CD14-positive monocyte (primary cell): ENCODE results near the gene SPAG5. TPM values are rescaled to one million over a fixed set of nuclear protein-coding genes. Genes with fewer than 3 reads are reported as not detected.

Experiments
- DNase-seq, 3 donors: peaks; one replicate each; pipeline ENCODE4 v3.0.0-alpha.2; 2011 to 2022
- H2AFZ ChIP-seq: 2 replicates; pipeline ENCODE4 v1.6.0; 2012; ENCODE audit warnings: mild to moderate bottlenecking, low read depth, low read length, inconsistent platforms; ENCODE audit not compliant: insufficient read depth, poor library complexity, severe bottlenecking
- H3K27ac ChIP-seq, 2 donors: 1 replicate in 1 of 2; 2 replicates in 1 of 2; pipeline ENCODE4 v1.5.1; 2012 to 2013; ENCODE audit warnings: low read length in 2 of 2, control low read depth in 1 of 2, inconsistent platforms in 1 of 2, low read depth in 1 of 2, mild to moderate bottlenecking in 1 of 2
- H3K27me3 ChIP-seq, 2 donors: one replicate each; pipeline versions ENCODE4 v1.6.0 to v1.6.1; 2011 to 2013; ENCODE audit warnings: low read length in 2 of 2; ENCODE audit not compliant: control insufficient read depth in 2 of 2, insufficient read depth in 2 of 2
- H3K36me3 ChIP-seq, 2 donors: replicated peaks in 1 of 2; 1 replicate in 1 of 2; 2 replicates in 1 of 2; pipeline versions ENCODE4 v1.5.1 to v1.6.1; 2012 to 2013; ENCODE audit warnings: low read length in 2 of 2, control low read depth in 1 of 2, inconsistent platforms in 1 of 2, mild to moderate bottlenecking in 1 of 2; ENCODE audit not compliant: insufficient read depth in 2 of 2, control insufficient read depth in 1 of 2
- H3K4me1 ChIP-seq, 2 donors: 1 replicate in 1 of 2; 2 replicates in 1 of 2; pipeline versions ENCODE4 v1.5.1 to v1.6.1; 2012 to 2013; ENCODE audit warnings: low read length in 2 of 2, control low read depth in 1 of 2, inconsistent platforms in 1 of 2, mild to moderate bottlenecking in 1 of 2, moderate library complexity in 1 of 2; ENCODE audit not compliant: insufficient read depth in 2 of 2, control insufficient read depth in 1 of 2
- H3K4me2 ChIP-seq: replicated peaks from 2 replicates; pipeline ENCODE3; 2012; ENCODE audit warnings: low read length, moderate library complexity, mild to moderate bottlenecking; ENCODE audit not compliant: poor library complexity, severe bottlenecking; ENCODE audit errors: extremely low read depth
- H3K4me3 ChIP-seq, 3 experiments: fragments of 200-600 bp in 1 of 3; sonication (generic) in 1 of 3; replicated peaks in 1 of 3; 1 replicate in 2 of 3; 2 replicates in 1 of 3; pipeline ENCODE4 v1.5.1; 2011 to 2013; ENCODE audit warnings: low read length in 3 of 3, mild to moderate bottlenecking in 3 of 3, control low read depth in 2 of 3, low read depth in 2 of 3, inconsistent platforms in 1 of 3, moderate library complexity in 1 of 3
- H3K79me2 ChIP-seq: 2 replicates; pipeline ENCODE4 v1.6.0; 2012; ENCODE audit warnings: mild to moderate bottlenecking, control low read depth, inconsistent platforms, low read length, moderate library complexity; ENCODE audit not compliant: insufficient read depth
- H3K9ac ChIP-seq: 2 replicates; pipeline ENCODE4 v1.6.0; 2017; ENCODE audit warnings: low read length, mild to moderate bottlenecking; ENCODE audit not compliant: insufficient read depth, poor library complexity, severe bottlenecking
- H3K9me3 ChIP-seq, 2 donors: replicated peaks in 1 of 2; 1 replicate in 1 of 2; 2 replicates in 1 of 2; pipeline versions ENCODE4 v1.5.1 to v1.6.1; 2012 to 2013; ENCODE audit warnings: low read length in 2 of 2, control low read depth in 1 of 2; ENCODE audit not compliant: control insufficient read depth in 1 of 2, insufficient read depth in 1 of 2
- H4K20me1 ChIP-seq: 2 replicates; pipeline ENCODE4 v1.6.0; 2012; ENCODE audit warnings: mild to moderate bottlenecking, low read length, control low read depth, moderate library complexity; ENCODE audit not compliant: insufficient read depth
- H3K27ac Mint-ChIP-seq, 7 donors: one replicate each; pipeline ENCODE4 v1.8.0; 2020; ENCODE audit warnings: mild to moderate bottlenecking in 7 of 7, mixed read lengths in 7 of 7, moderate library complexity in 6 of 7, inconsistent platforms in 2 of 7
- H3K27me3 Mint-ChIP-seq, 3 donors: one replicate each; pipeline ENCODE4 v1.8.0; 2021 to 2022; ENCODE audit warnings: low read depth in 3 of 3, mild to moderate bottlenecking in 3 of 3, mixed read lengths in 3 of 3, moderate library complexity in 3 of 3, inconsistent platforms in 1 of 3
- H3K36me3 Mint-ChIP-seq, 2 donors: one replicate each; pipeline ENCODE4 v1.8.0; 2020; ENCODE audit warnings: mixed read lengths in 2 of 2, inconsistent platforms in 1 of 2, mild to moderate bottlenecking in 1 of 2
- H3K4me1 Mint-ChIP-seq: one replicate; pipeline ENCODE4 v1.8.0; 2020; ENCODE audit warnings: mild to moderate bottlenecking, mixed read lengths
- H3K4me3 Mint-ChIP-seq, 2 donors: one replicate each; pipeline ENCODE4 v1.8.0; 2020; ENCODE audit warnings: mild to moderate bottlenecking in 2 of 2, mixed read lengths in 2 of 2, moderate library complexity in 1 of 2
- H3K9me3 Mint-ChIP-seq, 7 donors: one replicate each; pipeline ENCODE4 v1.8.0; 2020 to 2022; ENCODE audit warnings: mixed read lengths in 7 of 7, mild to moderate bottlenecking in 6 of 7, moderate library complexity in 6 of 7, inconsistent platforms in 2 of 7
- WGBS: methylation state at CpG from one replicate; pipeline ENCODE4 v1.1.5; 2013; ENCODE audit warnings: missing lambda C conversion rate; ENCODE audit not compliant: insufficient coverage; 5-methylcytosine and 5-hydroxymethylcytosine counted together
- intact Hi-C, 2 donors: fragments of 100-400 bp; cut with micrococcal nuclease; formaldehyde crosslinking; loops; one replicate each; pipeline versions ENCODE4 v1.15.0 to v1.15.1; 2023
- polyA plus RNA-seq, 3 donors: library from polyadenylated mRNA; depleted of rRNA in 1 of 3; unstranded in 2 of 3; stranded (reverse) in 1 of 3; fragments of 300-500 nt in 2 of 3; fragments of >200 nt in 1 of 3; fragmentation: Illumina TruSeq in 2 of 3; gene quantifications; 1 replicate in 2 of 3; 2 replicates in 1 of 3; pipeline ENCODE4 v1.2.3, GENCODE V29; 2012 to 2021
- TF ChIP-seq, protein P1 (sequence below): fragments of 200-600 bp; IDR thresholded peaks from one replicate; pipeline ENCODE4 v1.8.0; 2022; ENCODE audit warnings: antibody characterized with exemption, mild to moderate bottlenecking

SPAG5 gene
- polyA plus RNA-seq, 3 donors, result 7.7 TPM; not detected in 2

GRCh38 chr17:28573966-28574480, 24.8 kb downstream of the SPAG5 start:
- TF ChIP-seq, protein P1, sequence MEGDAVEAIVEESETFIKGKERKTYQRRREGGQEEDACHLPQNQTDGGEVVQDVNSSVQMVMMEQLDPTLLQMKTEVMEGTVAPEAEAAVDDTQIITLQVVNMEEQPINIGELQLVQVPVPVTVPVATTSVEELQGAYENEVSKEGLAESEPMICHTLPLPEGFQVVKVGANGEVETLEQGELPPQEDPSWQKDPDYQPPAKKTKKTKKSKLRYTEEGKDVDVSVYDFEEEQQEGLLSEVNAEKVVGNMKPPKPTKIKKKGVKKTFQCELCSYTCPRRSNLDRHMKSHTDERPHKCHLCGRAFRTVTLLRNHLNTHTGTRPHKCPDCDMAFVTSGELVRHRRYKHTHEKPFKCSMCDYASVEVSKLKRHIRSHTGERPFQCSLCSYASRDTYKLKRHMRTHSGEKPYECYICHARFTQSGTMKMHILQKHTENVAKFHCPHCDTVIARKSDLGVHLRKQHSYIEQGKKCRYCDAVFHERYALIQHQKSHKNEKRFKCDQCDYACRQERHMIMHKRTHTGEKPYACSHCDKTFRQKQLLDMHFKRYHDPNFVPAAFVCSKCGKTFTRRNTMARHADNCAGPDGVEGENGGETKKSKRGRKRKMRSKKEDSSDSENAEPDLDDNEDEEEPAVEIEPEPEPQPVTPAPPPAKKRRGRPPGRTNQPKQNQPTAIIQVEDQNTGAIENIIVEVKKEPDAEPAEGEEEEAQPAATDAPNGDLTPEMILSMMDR, result no peak
- H3K27me3 ChIP-seq, result no peaks in the 10 kb centered on the region
- no peaks in the 10 kb centered on the region for H3K9me3 ChIP-seq
- Mint-ChIP-seq H3K9me3 (no peaks in the 10 kb centered on the region), H3K4me1 (peaks cover 37% of the 10 kb centered on the region), H3K27me3 (peaks cover 2 to 4% (median 3%) of the 10 kb centered on the region in 3 donors), H3K27ac (no peak overlapping the region), H3K36me3 (peaks cover 6 to 22% of the 10 kb centered on the region in 2 donors), H3K4me3 (no peak overlapping the region)
- H4K20me1 ChIP-seq, result peaks cover 4% of the 10 kb centered on the region
- H3K4me2 ChIP-seq, result no peak overlapping the region
- intact Hi-C loops, result loop anchor here in 1 of 2 donors (10.0 kb wide), 1 partner anchor 239 kb away; the partner anchor contains the start of genes IFT20 and TNFAIP1
- peaks cover 23% of the 10 kb centered on the region for H3K79me2 ChIP-seq
- DNase-seq, result no peak
- no peak overlapping the region for H3K27ac ChIP-seq
- no peak overlapping the region for H3K9ac ChIP-seq
- H2AFZ ChIP-seq, result no peak overlapping the region
- peaks cover 5 to 14% of the 10 kb centered on the region in 2 donors for H3K36me3 ChIP-seq
- 98% methylated on average over 6 of the region's 6 CpGs for WGBS
- peaks cover 20 to 31% of the 10 kb centered on the region in 2 donors for H3K4me1 ChIP-seq
- H3K4me3 ChIP-seq, result no peak overlapping the region

DNA sequence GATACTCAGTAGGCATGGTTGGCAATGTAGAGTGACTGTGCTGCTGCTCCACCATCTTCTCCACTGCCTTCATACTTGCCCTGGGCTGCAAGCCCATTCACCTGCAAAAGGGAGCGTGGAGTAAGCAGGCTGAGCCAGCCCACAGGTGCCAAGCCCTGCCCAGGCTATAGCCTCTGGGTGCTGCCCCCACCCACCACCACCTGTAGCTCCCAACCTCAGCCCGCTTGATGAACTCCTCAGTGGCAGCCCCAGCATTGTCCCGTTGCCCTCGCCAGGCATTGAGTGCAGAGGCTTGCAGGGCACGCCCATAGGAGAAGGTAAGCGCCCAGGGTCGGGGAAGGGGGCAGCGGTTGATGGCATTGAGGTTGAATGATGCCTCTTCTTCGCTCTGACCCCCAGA, 25.3 kb downstream of the SPAG5 start:
- Histone ChIP-seq H3K9me3 (no peaks in the 10 kb centered on the region), H3K36me3 (peaks cover 0 to 9% of the 10 kb centered on the region in 2 donors), H3K27ac (no peak overlapping the region), H3K4me1 (peaks cover 20 to 36% of the 10 kb centered on the region in 2 donors), H4K20me1 (peaks cover 4% of the 10 kb centered on the region), H3K4me2 (no peak overlapping the region), H3K79me2 (peaks cover 28% of the 10 kb centered on the region), H3K27me3 (no peaks in the 10 kb centered on the region), H3K9ac (no peak overlapping the region), H3K4me3 (no peak overlapping the region), H2AFZ (no peak overlapping the region)
- TF ChIP-seq, protein P1, result no peak
- intact Hi-C loops, result loop anchor here in 1 of 2 donors (10.0 kb wide), 1 partner anchor 239 kb away; the partner anchor contains the start of genes IFT20 and TNFAIP1
- DNase-seq, result no peak
- Mint-ChIP-seq H3K36me3 (peaks cover 2 to 19% of the 10 kb centered on the region in 2 donors), H3K27me3 (peaks cover 2 to 4% (median 3%) of the 10 kb centered on the region in 3 donors), H3K4me1 (peaks cover 37% of the 10 kb centered on the region), H3K4me3 (no peak overlapping the region), H3K27ac (no peak overlapping the region), H3K9me3 (no peaks in the 10 kb centered on the region)
- WGBS, result 100% methylated on average over 7 of the region's 9 CpGs
